GM12878 (cell line): ENCODE results near the gene GIT1. TPM values are rescaled to one million over a fixed set of nuclear protein-coding genes. Genes with fewer than 3 reads are reported as not detected.

Experiments
- ATAC-seq: fragments of 200-7000 bp; cut with Tn5 transposase; 3 replicates; pipeline ENCODE4 v1.9.1; 2020; ENCODE audit warnings: mild to moderate bottlenecking, moderate library complexity
- BruUV-seq: library from RNA; stranded (reverse); fragments of 400-500 nt; replicated peaks from 2 replicates; lab custom pipeline; 2021; lab: Mats Ljungman, UMichigan
- CTCF ChIA-PET: fragments of 300-600 bp; sonication (Branson Sonifier 250); formaldehyde crosslinking; extraction: SDS; loops from one replicate; lab custom pipeline; 2021; ENCODE audit warnings: inconsistent platforms; lab: Yijun Ruan, JAX
- POLR2A ChIA-PET: fragments of 350-600 bp; formaldehyde crosslinking; extraction: SDS; loops from one replicate; lab custom pipeline; 2021; ENCODE audit warnings: inconsistent platforms; lab: Charles Lee
- RAD21 ChIA-PET: fragments of 300-600 bp; sonication (Branson Sonifier 250); formaldehyde crosslinking; loops from one replicate; lab custom pipeline; 2023; ENCODE audit warnings: antibody characterized with exemption; ENCODE audit not compliant: unreplicated experiment; lab: Charles Lee
- SMC1A ChIA-PET: fragments of 300-600 bp; sonication (Branson Sonifier 250); formaldehyde crosslinking; loops from one replicate; lab custom pipeline; 2023; ENCODE audit not compliant: unreplicated experiment, uncharacterized antibody; lab: Charles Lee
- DNase-seq: peaks from one replicate; pipeline ENCODE4 v3.0.0-alpha.2; 2011; ENCODE audit warnings: low read depth, low spot score
- FAIRE-seq: peaks from 3 replicates; lab custom pipeline; 2011; peaks lifted over from hg19 to GRCh38; lab: Jason Lieb, UNC
- H2AFZ ChIP-seq: 2 replicates; pipeline ENCODE4 v1.6.0; 2011; ENCODE audit warnings: low read depth, low read length, control low read depth; ENCODE audit not compliant: control insufficient read depth
- H3K27ac ChIP-seq: 2 replicates; pipeline ENCODE4 v1.5.1; 2011; ENCODE audit warnings: control low read depth; ENCODE audit not compliant: control insufficient read depth, insufficient read depth
- H3K27me3 ChIP-seq, 2 experiments: replicated peaks in 1 of 2; 2 replicates each; pipeline versions ENCODE4 v1.6.0 to v1.6.1; 2011; ENCODE audit warnings: low read length in 1 of 2; ENCODE audit not compliant: control insufficient read depth in 2 of 2, insufficient read depth in 2 of 2
- H3K36me3 ChIP-seq, 2 experiments: 2 replicates each; pipeline ENCODE4 v1.5.1; 2011; ENCODE audit warnings: low read length in 1 of 2; ENCODE audit not compliant: control insufficient read depth in 2 of 2, insufficient read depth in 2 of 2
- H3K4me1 ChIP-seq: 2 replicates; pipeline ENCODE4 v1.6.1; 2011; ENCODE audit warnings: mild to moderate bottlenecking, low read length, moderate library complexity, mixed read lengths; ENCODE audit not compliant: control insufficient read depth, insufficient read depth
- H3K4me2 ChIP-seq: 2 replicates; pipeline ENCODE4 v1.6.0; 2011; ENCODE audit warnings: control low read depth; ENCODE audit not compliant: control insufficient read depth, insufficient read depth
- H3K4me3 ChIP-seq: fragments of 200-600 bp; sonication (generic); 2 replicates; pipeline ENCODE4 v1.5.1; 2016
- H3K79me2 ChIP-seq: 2 replicates; pipeline ENCODE4 v1.6.0; 2011; ENCODE audit warnings: low read length; ENCODE audit not compliant: control insufficient read depth, insufficient read depth
- H3K9ac ChIP-seq: 2 replicates; pipeline ENCODE4 v1.8.0; 2011; ENCODE audit warnings: low read length, control low read depth, mixed read lengths; ENCODE audit not compliant: control insufficient read depth, insufficient read depth
- H3K9me3 ChIP-seq: replicated peaks from 3 replicates; pipeline ENCODE4 v1.5.1; 2011; ENCODE audit warnings: mild to moderate bottlenecking, low read length; ENCODE audit not compliant: control insufficient read depth, insufficient read depth
- H4K20me1 ChIP-seq: 2 replicates; pipeline ENCODE4 v1.6.0; 2011; ENCODE audit not compliant: control insufficient read depth, insufficient read depth
- BCL11A ChIP-seq: IDR thresholded peaks from 2 replicates; pipeline ENCODE4 v1.6.1; 2011; ENCODE audit warnings: low read depth, low read length
- BCL3 ChIP-seq: IDR thresholded peaks from 2 replicates; pipeline ENCODE4 v1.6.1; 2011; ENCODE audit warnings: borderline replicate concordance, low read depth, mild to moderate bottlenecking, moderate library complexity, low read length; ENCODE audit not compliant: insufficient read depth, poor library complexity, severe bottlenecking
- BHLHE40 ChIP-seq, 2 experiments: fragments of 450-650 bp in 1 of 2; IDR thresholded peaks; 2 replicates each; pipeline ENCODE4 v1.6.1; 2011 to 2017; ENCODE audit warnings: low read depth in 2 of 2, borderline replicate concordance in 1 of 2, improper control_type of control experiment in 1 of 2, low read length in 1 of 2, mild to moderate bottlenecking in 1 of 2
- CBX3 ChIP-seq: fragments of 200-600 bp; sonication (generic); IDR thresholded peaks from 2 replicates; pipeline ENCODE4 v1.6.1; 2016; ENCODE audit warnings: low read depth, borderline replicate concordance
- CBX5 ChIP-seq: sonication (generic); IDR thresholded peaks from 2 replicates; pipeline ENCODE4 v1.6.1; 2016; ENCODE audit warnings: low read depth, moderate library complexity, mild to moderate bottlenecking, inconsistent platforms
- DPF2 ChIP-seq: fragments of 450-650 bp; IDR thresholded peaks from 2 replicates; pipeline ENCODE4 v1.6.1; 2017; ENCODE audit warnings: mild to moderate bottlenecking
- EZH2 ChIP-seq: IDR thresholded peaks from 2 replicates; pipeline ENCODE4 v1.6.1; 2012; ENCODE audit warnings: low read depth, mild to moderate bottlenecking, control low read depth, inconsistent platforms, low read length, borderline replicate concordance; ENCODE audit not compliant: control insufficient read depth
- NBN ChIP-seq: fragments of 450-650 bp; IDR thresholded peaks from 2 replicates; pipeline ENCODE4 v1.6.1; 2016
- NFYB ChIP-seq: IDR thresholded peaks from 2 replicates; pipeline ENCODE4 v1.6.1; 2011; ENCODE audit warnings: low read depth, mild to moderate bottlenecking, low read length, improper control_type of control experiment, moderate library complexity; ENCODE audit not compliant: insufficient read depth
- POLR2AphosphoS2 ChIP-seq: IDR thresholded peaks from 2 replicates; pipeline ENCODE4 v1.6.1; 2011; ENCODE audit warnings: low read depth, mild to moderate bottlenecking, low read length, improper control_type of control experiment, moderate library complexity
- RCOR1 ChIP-seq: conservative IDR thresholded peaks from 2 replicates; pipeline ENCODE4 v1.6.1; 2012; ENCODE audit warnings: low read depth, low read length, improper control_type of control experiment
- SIN3A ChIP-seq: IDR thresholded peaks from 2 replicates; pipeline ENCODE4 v1.6.1; 2012; ENCODE audit warnings: low read depth, low read length, improper control_type of control experiment
- SMAD5 ChIP-seq: IDR thresholded peaks from 2 replicates; pipeline ENCODE4 v1.6.1; 2016; ENCODE audit warnings: antibody characterized with exemption, low read depth
- YBX1 ChIP-seq: fragments of 450-650 bp; IDR thresholded peaks from 2 replicates; pipeline ENCODE4 v1.6.1; 2016; ENCODE audit warnings: antibody characterized with exemption
- ZNF274 ChIP-seq: IDR thresholded peaks from one replicate; pipeline ENCODE4 v1.8.0; 2011; ENCODE audit not compliant: insufficient read length, insufficient read depth
- ZZZ3 ChIP-seq: IDR thresholded peaks from 2 replicates; pipeline ENCODE4 v1.6.1; 2011; ENCODE audit warnings: low read depth; ENCODE audit not compliant: control insufficient read depth, insufficient read length
- WGBS: methylation state at CpG from one replicate; pipeline ENCODE4 v1.1.6; 2016; ENCODE audit warnings: low lambda C conversion rate; ENCODE audit not compliant: insufficient replicate concordance, insufficient coverage; ENCODE audit errors: missing lambda C conversion rate; 5-methylcytosine and 5-hydroxymethylcytosine counted together
- in situ Hi-C: fragments of 300-500 bp; cut with MboI; formaldehyde crosslinking; loops from 9 replicates; pipeline ENCODE4 v1.14.3; 2018; ENCODE audit warnings: mixed read lengths
- intact Hi-C: fragments of 100-400 bp; cut with micrococcal nuclease; formaldehyde crosslinking; loops from one replicate; pipeline ENCODE4 v1.14.2; 2022; ENCODE audit not compliant: unreplicated experiment
- polyA plus RNA-seq, 11 experiments: library from polyadenylated mRNA; depleted of rRNA in 4 of 11; unstranded in 6 of 11; stranded (reverse) in 5 of 11; fragments of >200 nt; fragmentation: Nextera tagmentation in 4 of 11; fragmentation: Illumina TruSeq in 1 of 11; extraction: Ambion mirVana in 4 of 11; extraction: Trizol in 1 of 11; gene quantifications; 1 replicate in 1 of 11; 2 replicates in 10 of 11; pipeline versions ENCODE4 v1.2.1 to v1.2.3, GENCODE V29; 2011 to 2016; ENCODE audit warnings: inconsistent platforms in 2 of 11, missing spikeins in 2 of 11, low read depth in 1 of 11
- total RNA-seq, 4 experiments: library from RNA; depleted of rRNA in 3 of 4; stranded (reverse); fragments of >200 nt in 3 of 4; fragmentation: Illumina TruSeq in 1 of 4; extraction: Trizol in 1 of 4; gene quantifications; 2 replicates each; pipeline versions ENCODE4 v1.2.1 to v1.2.3, GENCODE V29; 2013 to 2021
- TF ChIP-seq, protein P1 (sequence below): IDR thresholded peaks from 2 replicates; pipeline ENCODE4 v1.6.1; 2012; ENCODE audit warnings: low read depth, low read length, improper control_type of control experiment
- TF ChIP-seq, protein P2 (sequence below): fragments of 450-650 bp; IDR thresholded peaks from 2 replicates; pipeline ENCODE4 v1.6.1; 2017; ENCODE audit warnings: mild to moderate bottlenecking, low read depth, inconsistent platforms; ENCODE audit not compliant: poor library complexity, severe bottlenecking

GIT1 gene
- total and polyA plus RNA-seq, 10 of the 15 experiments (the other 5 are each of a cell fraction or from before 2014, with no cell fraction given), result 0.24 to 45.3 (median 20.9) TPM

DNA sequence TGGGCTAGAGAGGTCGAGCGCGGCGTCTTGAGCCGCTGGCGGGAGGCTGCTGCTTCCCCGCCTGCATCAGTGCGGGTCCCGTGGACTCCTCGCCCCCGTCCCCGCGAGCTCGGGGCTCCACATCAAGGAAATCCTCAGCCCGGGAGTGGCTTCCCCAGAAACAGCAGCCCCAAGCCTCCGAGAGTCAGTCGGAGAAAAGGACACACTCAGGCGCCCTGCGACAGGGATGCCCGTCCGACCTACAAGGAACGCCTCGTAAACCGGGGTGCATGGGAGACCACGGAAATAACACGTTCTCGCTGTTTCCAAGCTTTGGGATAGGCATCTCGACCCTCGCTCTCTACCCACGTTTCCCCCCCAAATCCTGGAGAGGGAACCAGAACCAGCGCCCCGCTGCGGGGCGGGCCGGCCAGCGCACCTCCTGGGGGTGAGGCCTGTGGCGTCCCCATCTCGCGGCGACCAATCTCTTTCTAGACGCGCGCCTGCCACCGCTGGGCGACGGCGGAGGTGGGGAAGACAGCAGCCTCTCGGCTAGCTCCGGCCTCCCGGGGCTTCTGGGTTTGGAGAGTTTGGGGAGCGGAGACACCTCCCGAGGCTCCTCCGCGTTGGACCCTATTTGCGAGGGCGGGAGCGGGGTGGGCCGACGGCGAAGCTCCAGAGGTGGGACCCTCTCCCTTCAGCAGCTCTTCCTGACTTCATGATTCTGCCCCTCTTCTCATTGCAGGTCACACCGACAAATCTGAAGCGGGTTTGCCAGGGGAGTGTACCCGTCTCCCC, 21.7 kb downstream of the GIT1 start:
- BruUV-seq, result TSS peak; percentile 90
- CTCF ChIA-PET, result interaction anchor here (0.6 to 2.1 kb wide), 8 partner anchors 9 to 204 kb away, joined by 3 to 9 read pairs (median 4); partner anchors contain the start of gene ANKRD13B
- FAIRE-seq, result peak; percentile 86
- 0 out of 2 replicates have a peak, but pooled peaks have one; percentile 38 for TF ChIP-seq NFYB
- no peak for TF ChIP-seq BHLHE40 (IDR thresholded peaks at IDR 0.05; ENCODE audit: borderline replicate concordance in 1 of 2, low read depth in 2 of 2, low read length in 1 of 2)
- TF ChIP-seq ZZZ3, result no peak
- TF ChIP-seq, protein P1, sequence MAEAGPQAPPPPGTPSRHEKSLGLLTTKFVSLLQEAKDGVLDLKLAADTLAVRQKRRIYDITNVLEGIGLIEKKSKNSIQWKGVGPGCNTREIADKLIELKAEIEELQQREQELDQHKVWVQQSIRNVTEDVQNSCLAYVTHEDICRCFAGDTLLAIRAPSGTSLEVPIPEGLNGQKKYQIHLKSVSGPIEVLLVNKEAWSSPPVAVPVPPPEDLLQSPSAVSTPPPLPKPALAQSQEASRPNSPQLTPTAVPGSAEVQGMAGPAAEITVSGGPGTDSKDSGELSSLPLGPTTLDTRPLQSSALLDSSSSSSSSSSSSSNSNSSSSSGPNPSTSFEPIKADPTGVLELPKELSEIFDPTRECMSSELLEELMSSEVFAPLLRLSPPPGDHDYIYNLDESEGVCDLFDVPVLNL, result no peak
- no peak for TF ChIP-seq EZH2
- 0 out of 2 replicates have a peak, but pooled peaks have one; percentile 13 for TF ChIP-seq DPF2
- 0 out of 2 replicates have a peak, but pooled peaks have one; percentile 43 for TF ChIP-seq RCOR1
- TF ChIP-seq, protein P2, sequence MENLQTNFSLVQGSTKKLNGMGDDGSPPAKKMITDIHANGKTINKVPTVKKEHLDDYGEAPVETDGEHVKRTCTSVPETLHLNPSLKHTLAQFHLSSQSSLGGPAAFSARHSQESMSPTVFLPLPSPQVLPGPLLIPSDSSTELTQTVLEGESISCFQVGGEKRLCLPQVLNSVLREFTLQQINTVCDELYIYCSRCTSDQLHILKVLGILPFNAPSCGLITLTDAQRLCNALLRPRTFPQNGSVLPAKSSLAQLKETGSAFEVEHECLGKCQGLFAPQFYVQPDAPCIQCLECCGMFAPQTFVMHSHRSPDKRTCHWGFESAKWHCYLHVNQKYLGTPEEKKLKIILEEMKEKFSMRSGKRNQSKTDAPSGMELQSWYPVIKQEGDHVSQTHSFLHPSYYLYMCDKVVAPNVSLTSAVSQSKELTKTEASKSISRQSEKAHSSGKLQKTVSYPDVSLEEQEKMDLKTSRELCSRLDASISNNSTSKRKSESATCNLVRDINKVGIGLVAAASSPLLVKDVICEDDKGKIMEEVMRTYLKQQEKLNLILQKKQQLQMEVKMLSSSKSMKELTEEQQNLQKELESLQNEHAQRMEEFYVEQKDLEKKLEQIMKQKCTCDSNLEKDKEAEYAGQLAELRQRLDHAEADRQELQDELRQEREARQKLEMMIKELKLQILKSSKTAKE, result no peak
- TF ChIP-seq YBX1, result no peak
- no peak for TF ChIP-seq NBN
- no peak for TF ChIP-seq CBX3
- no peak for TF ChIP-seq BCL3
- no peak for TF ChIP-seq ZNF274
- no peak for TF ChIP-seq SMAD5
- TF ChIP-seq CBX5, result no peak
- no peak for TF ChIP-seq BCL11A
- no peak for TF ChIP-seq POLR2AphosphoS2
- TF ChIP-seq SIN3A, result peak; percentile 72; the same call in 1 of the 2 replicates

More for the DNA sequence above, 21.7 kb downstream of the GIT1 start:
- in situ Hi-C loops (no loop called here), intact Hi-C loops (no loop called here)
- Histone ChIP-seq H3K4me1 (peaks cover 3% of the 10 kb centered on the region; the same call in 1 of the 2 replicates), H3K4me3 (peak overlapping the region; percentile 96), H4K20me1 (no peaks in the 10 kb centered on the region), H3K36me3 (peaks cover 0 to 2% of the 10 kb centered on the region in 2 experiments; a peak in 2 of 4 replicates), H3K9me3 (no peaks in the 10 kb centered on the region), H3K79me2 (peaks cover 7% of the 10 kb centered on the region; the same call in 1 of the 2 replicates), H3K4me2 (peak overlapping the region; percentile 97), H3K27ac (peak overlapping the region; percentile 81), H3K27me3 (no peaks in the 10 kb centered on the region), H2AFZ (peak overlapping the region; percentile 97), H3K9ac (peak overlapping the region; percentile 76)
- RAD21 ChIA-PET, result interaction anchor here (0.6 to 3.9 kb wide), 6 partner anchors 13 to 419 kb away, joined by 3 to 20 read pairs (median 4); no protein-coding TSS in a partner anchor
- POLR2A ChIA-PET, result interaction anchor here (0.7 to 1.4 kb wide), 4 partner anchors 9 to 395 kb away, joined by 3 to 6 read pairs (median 4); no protein-coding TSS in a partner anchor
- ATAC-seq (peak; percentile 78), DNase-seq (no peak)
- SMC1A ChIA-PET, result interaction anchor here (0.6 to 1.4 kb wide), 2 partner anchors 14 to 50 kb away, joined by 3 read pairs; no protein-coding TSS in a partner anchor
- WGBS, result 1% methylated on average over 56 of the region's 63 CpGs
